Measurements from ENCODE around the gene FBRSL1. TPM values are rescaled to one million over a fixed set of nuclear protein-coding genes. Genes with fewer than 3 reads are reported as not detected.

FBRSL1 gene
- total RNA-seq, 4 donors from 2014 or later: 23.3 to 306 (median 49.7) TPM

DNA sequence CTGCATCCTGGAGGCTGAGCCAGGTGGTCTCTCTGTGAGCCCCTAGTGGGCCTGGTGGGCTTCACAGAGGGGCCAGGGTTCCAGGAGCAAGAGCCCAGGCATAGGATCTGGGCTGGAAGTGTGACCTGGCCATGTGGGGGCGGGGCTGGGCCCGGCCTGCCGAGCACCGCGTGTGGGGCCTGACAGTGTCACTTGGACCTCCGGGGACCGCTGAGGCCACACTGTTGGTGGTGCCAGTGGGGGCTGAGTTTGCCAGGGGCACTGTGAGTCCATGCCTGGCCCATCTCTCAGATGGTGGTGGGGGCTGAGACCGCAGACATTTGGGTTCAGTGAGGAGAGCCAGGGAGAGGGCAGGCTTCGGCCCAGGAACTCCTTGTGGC, 5.2 kb downstream of the FBRSL1 start:
- no peaks in the 10 kb centered on the region for H3K36me3 ChIP-seq
- peaks cover 32 to 64% (median 44%) of the 10 kb centered on the region in 4 donors for H3K4me1 ChIP-seq
- H3K9me3 ChIP-seq: no peaks in the 10 kb centered on the region
- 89% methylated on average over 9 of the region's 9 CpGs; no CpG with 5 or more reads in 1 of the 2 donors for WGBS, 2 donors (ENCODE audit: low coverage in 1 of 2)
- intact Hi-C loops (cut with DNase I; ENCODE audit: low total_unique reads): no loop called here
- no peak overlapping the region for H3K4me3 ChIP-seq
- H3K27ac ChIP-seq: no peak overlapping the region
- TF ChIP-seq EP300 (IDR thresholded peaks at IDR 0.05; ENCODE audit: low read depth) (no peak), POLR2AphosphoS5 (IDR thresholded peaks at IDR 0.05) (no peak), POLR2A (IDR thresholded peaks at IDR 0.05) (no peak)
- TF ChIP-seq, protein P1, sequence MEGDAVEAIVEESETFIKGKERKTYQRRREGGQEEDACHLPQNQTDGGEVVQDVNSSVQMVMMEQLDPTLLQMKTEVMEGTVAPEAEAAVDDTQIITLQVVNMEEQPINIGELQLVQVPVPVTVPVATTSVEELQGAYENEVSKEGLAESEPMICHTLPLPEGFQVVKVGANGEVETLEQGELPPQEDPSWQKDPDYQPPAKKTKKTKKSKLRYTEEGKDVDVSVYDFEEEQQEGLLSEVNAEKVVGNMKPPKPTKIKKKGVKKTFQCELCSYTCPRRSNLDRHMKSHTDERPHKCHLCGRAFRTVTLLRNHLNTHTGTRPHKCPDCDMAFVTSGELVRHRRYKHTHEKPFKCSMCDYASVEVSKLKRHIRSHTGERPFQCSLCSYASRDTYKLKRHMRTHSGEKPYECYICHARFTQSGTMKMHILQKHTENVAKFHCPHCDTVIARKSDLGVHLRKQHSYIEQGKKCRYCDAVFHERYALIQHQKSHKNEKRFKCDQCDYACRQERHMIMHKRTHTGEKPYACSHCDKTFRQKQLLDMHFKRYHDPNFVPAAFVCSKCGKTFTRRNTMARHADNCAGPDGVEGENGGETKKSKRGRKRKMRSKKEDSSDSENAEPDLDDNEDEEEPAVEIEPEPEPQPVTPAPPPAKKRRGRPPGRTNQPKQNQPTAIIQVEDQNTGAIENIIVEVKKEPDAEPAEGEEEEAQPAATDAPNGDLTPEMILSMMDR (IDR thresholded peaks at IDR 0.05): no peak
- no peak for DNase-seq
- in situ Hi-C loops (cut with MboI; ENCODE audit: low pct_ligation_motif_present in 1 of 4, low pct_unique_long_range_greater_than_20kb in 1 of 4, low sequenced_read_pairs in 3 of 4): no loop called here
- no peaks in the 10 kb centered on the region for H3K27me3 ChIP-seq

- no peak for DNase-seq
- TF ChIP-seq, protein P1 (IDR thresholded peaks at IDR 0.05): no peak
- TF ChIP-seq EP300 (IDR thresholded peaks at IDR 0.05; ENCODE audit: low read depth) (no peak), POLR2AphosphoS5 (IDR thresholded peaks at IDR 0.05) (no peak), POLR2A (IDR thresholded peaks at IDR 0.05) (no peak)
- Histone ChIP-seq H3K4me3 (no peak overlapping the region), H3K9me3 (no peaks in the 10 kb centered on the region), H3K4me1 (peaks cover 32 to 68% (median 47%) of the 10 kb centered on the region in 4 donors), H3K36me3 (no peaks in the 10 kb centered on the region), H3K27ac (no peak overlapping the region), H3K27me3 (no peaks in the 10 kb centered on the region)
- 75% methylated on average over 31 of the region's 31 CpGs; no CpG with 5 or more reads in 1 of the 2 donors for WGBS, 2 donors (ENCODE audit: low coverage in 1 of 2)
- in situ Hi-C loops (cut with MboI; ENCODE audit: low pct_ligation_motif_present in 1 of 4, low pct_unique_long_range_greater_than_20kb in 1 of 4, low sequenced_read_pairs in 3 of 4) (no loop called here), intact Hi-C loops (cut with DNase I; ENCODE audit: low total_unique reads) (no loop called here)
These were observed 5.8 kb downstream of the FBRSL1 start for GRCh38 chr12:132495629-132496357.

GRCh38 chr12:132496358-132496669, 6.4 kb downstream of the FBRSL1 start:
- intact Hi-C loops (cut with DNase I; ENCODE audit: low total_unique reads): no loop called here
- Histone ChIP-seq H3K27ac (no peak overlapping the region), H3K4me1 (peaks cover 31 to 67% (median 48%) of the 10 kb centered on the region in 4 donors), H3K9me3 (no peaks in the 10 kb centered on the region), H3K4me3 (no peak overlapping the region), H3K27me3 (no peaks in the 10 kb centered on the region), H3K36me3 (no peaks in the 10 kb centered on the region)
- in situ Hi-C loops (cut with MboI; ENCODE audit: low pct_ligation_motif_present in 1 of 4, low pct_unique_long_range_greater_than_20kb in 1 of 4, low sequenced_read_pairs in 3 of 4): no loop called here
- WGBS, 2 donors (ENCODE audit: low coverage in 1 of 2): 87% methylated on average over 10 of the region's 10 CpGs; no CpG with 5 or more reads in 1 of the 2 donors
- no peak for TF ChIP-seq POLR2A (IDR thresholded peaks at IDR 0.05)
- no peak for DNase-seq

GRCh38 chr12:132496710-132497109, 6.8 kb downstream of the FBRSL1 start:
- Histone ChIP-seq H3K4me3 (no peak overlapping the region), H3K4me1 (peaks cover 27 to 67% (median 47%) of the 10 kb centered on the region in 4 donors), H3K27ac (no peak overlapping the region), H3K36me3 (no peaks in the 10 kb centered on the region), H3K27me3 (no peaks in the 10 kb centered on the region), H3K9me3 (no peaks in the 10 kb centered on the region)
- WGBS, 2 donors (ENCODE audit: low coverage in 1 of 2): 95% methylated on average over 27 of the region's 27 CpGs; no CpG with 5 or more reads in 1 of the 2 donors
- in situ Hi-C loops (cut with MboI; ENCODE audit: low pct_ligation_motif_present in 1 of 4, low pct_unique_long_range_greater_than_20kb in 1 of 4, low sequenced_read_pairs in 3 of 4) (no loop called here), intact Hi-C loops (cut with DNase I; ENCODE audit: low total_unique reads) (no loop called here)
- no peak for DNase-seq
- TF ChIP-seq POLR2AphosphoS5 (IDR thresholded peaks at IDR 0.05) (no peak), EP300 (IDR thresholded peaks at IDR 0.05; ENCODE audit: low read depth) (no peak), POLR2A (IDR thresholded peaks at IDR 0.05) (no peak)
- TF ChIP-seq, protein P1 (IDR thresholded peaks at IDR 0.05): no peak

Measured in transverse colon (tissue), 4 donors.